Mesenchymal stem cell (in vitro differentiated cells and primary cell): ENCODE measurements around the gene GREB1L.

ENCODE experiments used
- DNase-seq: peaks from one replicate; pipeline ENCODE4 v3.0.0-alpha.2; 2013
- H2AFZ ChIP-seq: one replicate; pipeline ENCODE4 v1.6.1; 2013; ENCODE audit warnings: low read depth, mild to moderate bottlenecking, control low read depth, inconsistent platforms, low read length, moderate library complexity
- H2AK5ac ChIP-seq: 2 replicates; pipeline ENCODE4 v1.6.1; 2013; ENCODE audit warnings: low read length, moderate library complexity, mild to moderate bottlenecking, inconsistent platforms; ENCODE audit not compliant: severe bottlenecking
- H2BK120ac ChIP-seq: one replicate; pipeline ENCODE4 v1.6.1; 2013; ENCODE audit warnings: low read depth, mild to moderate bottlenecking, inconsistent platforms, low read length, moderate library complexity
- H2BK12ac ChIP-seq, 2 experiments: one replicate each; pipeline ENCODE4 v1.6.1; 2013; ENCODE audit warnings: inconsistent platforms in 2 of 2, low read length in 2 of 2, mild to moderate bottlenecking in 2 of 2, moderate library complexity in 2 of 2, control low read depth in 1 of 2
- H2BK15ac ChIP-seq: one replicate; pipeline ENCODE4 v1.6.1; 2013; ENCODE audit warnings: mild to moderate bottlenecking, low read depth, inconsistent platforms; ENCODE audit not compliant: poor library complexity, severe bottlenecking
- H2BK5ac ChIP-seq: 2 replicates; pipeline ENCODE4 v1.6.1; 2013; ENCODE audit warnings: low read depth, mild to moderate bottlenecking, low read length, control low read depth, inconsistent platforms; ENCODE audit not compliant: poor library complexity, severe bottlenecking
- H3K14ac ChIP-seq, 2 experiments: one replicate each; pipeline ENCODE4 v1.6.1; 2013; ENCODE audit warnings: inconsistent platforms in 2 of 2, low read length in 2 of 2, control low read depth in 1 of 2, mild to moderate bottlenecking in 1 of 2, moderate library complexity in 1 of 2
- H3K18ac ChIP-seq, 2 experiments: one replicate each; pipeline ENCODE4 v1.6.1; 2013; ENCODE audit warnings: inconsistent platforms in 2 of 2, low read length in 2 of 2, control low read depth in 1 of 2, low read depth in 1 of 2, mild to moderate bottlenecking in 1 of 2
- H3K23ac ChIP-seq, 2 experiments: one replicate each; pipeline ENCODE4 v1.6.1; 2013; ENCODE audit warnings: inconsistent platforms in 2 of 2, low read length in 2 of 2, mild to moderate bottlenecking in 2 of 2, moderate library complexity in 2 of 2, control low read depth in 1 of 2
- H3K27ac ChIP-seq: 2 replicates; pipeline ENCODE4 v1.5.1; 2013; ENCODE audit warnings: mild to moderate bottlenecking, moderate library complexity, low read length, control low read depth, inconsistent platforms; ENCODE audit not compliant: poor library complexity, severe bottlenecking
- H3K27me3 ChIP-seq, 2 experiments: 2 replicates each; pipeline versions ENCODE4 v1.6.1 to v1.7.0; 2013; ENCODE audit warnings: low read length in 2 of 2, mild to moderate bottlenecking in 2 of 2, moderate library complexity in 2 of 2, control low read depth in 1 of 2, inconsistent platforms in 1 of 2; ENCODE audit not compliant: control insufficient read depth in 1 of 2, insufficient read depth in 1 of 2
- H3K36me3 ChIP-seq, 2 experiments: 2 replicates each; pipeline versions ENCODE4 v1.6.1 to v1.7.0; 2013; ENCODE audit warnings: low read length in 2 of 2, control low read depth in 1 of 2, inconsistent platforms in 1 of 2, low read depth in 1 of 2, mild to moderate bottlenecking in 1 of 2; ENCODE audit not compliant: insufficient read depth in 2 of 2, control insufficient read depth in 1 of 2
- H3K4ac ChIP-seq, 2 experiments: one replicate each; pipeline ENCODE4 v1.6.1; 2013; ENCODE audit warnings: inconsistent platforms in 2 of 2, low read length in 2 of 2, mild to moderate bottlenecking in 2 of 2, moderate library complexity in 2 of 2, control low read depth in 1 of 2, low read depth in 1 of 2
- H3K4me1 ChIP-seq: 2 replicates; pipeline ENCODE4 v1.6.1; 2013; ENCODE audit warnings: low read depth, low read length, control low read depth; ENCODE audit not compliant: control insufficient read depth, insufficient read depth
- H3K4me2 ChIP-seq: 2 replicates; pipeline ENCODE4 v1.6.1; 2013; ENCODE audit warnings: low read length, mild to moderate bottlenecking, inconsistent platforms; ENCODE audit not compliant: poor library complexity, severe bottlenecking
- H3K4me3 ChIP-seq, 2 experiments: 2 replicates each; pipeline versions ENCODE4 v1.5.1 to v1.7.0; 2013; ENCODE audit warnings: low read length in 2 of 2, mild to moderate bottlenecking in 2 of 2, control low read depth in 1 of 2, low read depth in 1 of 2; ENCODE audit not compliant: insufficient read depth in 1 of 2
- H3K79me1 ChIP-seq: replicated peaks from 2 replicates; pipeline ENCODE4 v1.6.1; 2013; ENCODE audit warnings: mild to moderate bottlenecking, control low read depth, low read length, inconsistent platforms; ENCODE audit not compliant: poor library complexity, severe bottlenecking
- H3K9ac ChIP-seq: 2 replicates; pipeline ENCODE4 v1.7.0; 2013; ENCODE audit warnings: mild to moderate bottlenecking, low read length, moderate library complexity
- H3K9me3 ChIP-seq: 2 replicates; pipeline ENCODE4 v1.7.0; 2013; ENCODE audit warnings: mild to moderate bottlenecking, low read length; ENCODE audit not compliant: control insufficient read depth
- H4K8ac ChIP-seq: one replicate; pipeline ENCODE4 v1.6.1; 2013; ENCODE audit warnings: inconsistent platforms, mild to moderate bottlenecking, low read length, moderate library complexity
- H4K91ac ChIP-seq: one replicate; pipeline ENCODE4 v1.6.1; 2013; ENCODE audit warnings: mild to moderate bottlenecking, low read length, inconsistent platforms
- WGBS: methylation state at CpG from one replicate; pipeline ENCODE4 v1.1.7; 2013; ENCODE audit warnings: mixed read lengths; 5-methylcytosine and 5-hydroxymethylcytosine counted together

The GREB1L gene

DNA sequence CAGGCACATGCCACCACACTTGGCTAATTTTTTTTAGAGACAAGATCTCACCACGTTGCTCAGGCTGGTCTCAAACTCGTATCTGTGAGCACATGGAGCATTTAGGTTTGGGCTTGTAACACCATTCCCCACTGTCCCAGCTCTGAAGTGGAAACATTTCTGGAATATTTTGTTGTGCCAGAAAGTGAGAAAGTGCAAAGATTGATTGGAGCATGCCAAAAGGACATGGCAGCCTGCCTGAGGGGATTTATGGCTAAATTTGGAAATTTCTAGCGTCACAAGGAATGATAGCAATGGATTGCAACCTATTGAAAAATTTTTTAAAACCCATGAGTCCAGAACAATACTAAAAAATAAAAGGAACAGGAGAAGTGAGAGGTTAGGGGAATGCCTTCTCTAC is 221.7 kb downstream of the GREB1L start:
- Histone ChIP-seq H2BK120ac (no peak overlapping the region), H3K14ac (no peak overlapping the region), H3K18ac (no peak overlapping the region), H2BK12ac (no peak overlapping the region), H2AK5ac (no peak overlapping the region), H4K91ac (no peak overlapping the region), H4K8ac (no peak overlapping the region), H3K4ac (no peak overlapping the region), H3K9ac (no peak overlapping the region), H3K4me2 (no peak overlapping the region), H3K4me3 (no peak overlapping the region), H3K27ac (no peak overlapping the region), H3K23ac (no peak overlapping the region), H3K79me1 (no peaks in the 10 kb centered on the region), H3K9me3 (no peaks in the 10 kb centered on the region), H2BK15ac (no peak overlapping the region), H3K27me3 (no peaks in the 10 kb centered on the region), H3K36me3 (no peaks in the 10 kb centered on the region), H3K4me1 (no peaks in the 10 kb centered on the region), H2BK5ac (no peak overlapping the region), H2AFZ (no peak overlapping the region)
- no peak for DNase-seq
- 81% methylated on average over 2 of the region's 3 CpGs for WGBS

DNA sequence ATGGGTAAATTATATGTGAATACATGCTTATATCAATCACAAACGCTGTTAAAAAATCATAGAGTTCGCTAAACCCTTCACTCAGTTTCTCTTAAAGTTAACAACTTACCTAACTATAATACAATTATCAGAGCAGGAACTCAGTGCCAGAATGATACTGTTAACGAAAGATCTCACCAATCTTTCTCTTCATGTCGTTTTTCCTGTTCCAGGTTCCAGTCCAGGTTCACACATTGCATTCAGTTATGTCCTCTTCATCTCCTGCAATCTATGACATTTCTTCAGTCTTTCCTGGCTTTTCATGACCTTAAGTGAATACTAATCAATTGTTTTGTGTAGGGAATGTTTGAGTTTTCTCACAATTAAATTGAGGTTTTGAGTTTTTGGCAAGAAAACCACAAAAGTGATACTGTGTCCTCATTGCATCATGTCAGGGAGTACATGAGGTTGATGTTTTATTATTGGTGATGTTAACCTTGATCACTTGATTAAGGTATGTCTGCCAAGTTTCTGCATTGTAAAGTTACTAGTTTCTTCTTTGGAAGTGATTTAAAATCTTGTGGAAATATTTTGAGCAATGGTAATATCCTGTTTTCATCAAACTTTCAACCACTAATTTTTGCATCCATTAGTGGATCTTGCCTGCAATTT is 226.6 kb downstream of the GREB1L start:
- Histone ChIP-seq H2AFZ (no peak overlapping the region), H3K79me1 (no peaks in the 10 kb centered on the region), H3K27ac (no peak overlapping the region), H3K4me2 (no peak overlapping the region), H2BK120ac (no peak overlapping the region), H3K9ac (no peak overlapping the region), H3K4me3 (no peak overlapping the region), H3K9me3 (no peaks in the 10 kb centered on the region), H3K4ac (no peak overlapping the region), H2BK15ac (no peak overlapping the region), H3K18ac (no peak overlapping the region), H2AK5ac (no peak overlapping the region), H4K8ac (no peak overlapping the region), H3K27me3 (no peaks in the 10 kb centered on the region), H2BK12ac (no peak overlapping the region), H2BK5ac (no peak overlapping the region), H4K91ac (no peak overlapping the region), H3K36me3 (no peaks in the 10 kb centered on the region), H3K4me1 (no peaks in the 10 kb centered on the region), H3K14ac (no peak overlapping the region), H3K23ac (no peak overlapping the region)
- 93% methylated on average over 4 of the region's 4 CpGs for WGBS
- no peak for DNase-seq

DNA sequence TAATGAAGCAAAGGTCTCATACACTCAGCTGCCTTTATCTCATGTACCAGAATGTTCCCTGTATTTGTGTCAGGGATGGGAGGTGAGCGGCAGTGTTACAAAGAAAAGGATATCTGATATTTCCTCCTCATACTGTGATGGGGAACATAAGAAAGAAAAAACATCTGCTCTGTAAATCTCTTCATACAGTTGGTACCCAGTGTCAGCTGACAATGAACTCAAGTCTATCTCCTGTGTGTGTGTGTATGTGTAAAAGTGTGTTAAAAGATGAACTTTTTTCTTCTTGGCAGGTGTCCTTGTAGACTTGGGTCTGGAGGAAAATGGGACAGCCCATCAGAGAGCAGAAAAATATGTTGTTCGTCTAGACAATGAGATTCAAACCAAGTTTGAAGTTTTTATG is 230.7 kb downstream of the GREB1L start:
- Histone ChIP-seq H3K36me3 (no peaks in the 10 kb centered on the region), H2BK15ac (no peak overlapping the region), H3K23ac (no peak overlapping the region), H3K4me2 (no peak overlapping the region), H2AK5ac (no peak overlapping the region), H3K27me3 (no peaks in the 10 kb centered on the region), H3K79me1 (no peaks in the 10 kb centered on the region), H3K4me1 (no peaks in the 10 kb centered on the region), H4K8ac (no peak overlapping the region), H2BK120ac (no peak overlapping the region), H2AFZ (no peak overlapping the region), H3K9me3 (no peaks in the 10 kb centered on the region), H3K4ac (no peak overlapping the region), H4K91ac (no peak overlapping the region), H2BK5ac (no peak overlapping the region), H2BK12ac (no peak overlapping the region), H3K18ac (no peak overlapping the region), H3K27ac (no peak overlapping the region), H3K9ac (no peak overlapping the region), H3K14ac (no peak overlapping the region), H3K4me3 (no peak overlapping the region)
- DNase-seq = no peak
- WGBS = 100% methylated on average over 1 of the region's 2 CpGs

DNA sequence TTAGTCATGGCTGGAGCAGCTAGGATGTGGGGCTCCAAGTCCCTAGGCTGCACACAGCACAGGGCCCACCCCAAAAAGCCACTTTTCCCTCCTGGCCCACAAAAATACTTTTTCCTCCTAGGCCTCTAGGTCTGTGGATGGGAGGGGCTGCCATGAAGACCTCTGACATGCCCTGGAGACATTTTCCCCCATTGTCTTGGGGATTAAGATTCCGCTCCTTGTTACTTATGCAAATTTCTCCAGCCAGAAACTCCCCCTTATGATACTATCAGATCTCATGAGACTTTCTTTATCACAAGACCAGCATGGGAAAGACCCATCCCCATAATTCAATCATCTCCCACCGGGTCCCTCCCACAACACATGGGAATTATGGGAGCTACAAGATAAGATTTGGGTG is 232.6 kb downstream of the GREB1L start:
- Histone ChIP-seq H3K4me2 (no peak overlapping the region), H3K9me3 (no peaks in the 10 kb centered on the region), H3K18ac (no peak overlapping the region), H3K14ac (no peak overlapping the region), H2BK15ac (no peak overlapping the region), H4K91ac (no peak overlapping the region), H3K23ac (no peak overlapping the region), H3K79me1 (no peaks in the 10 kb centered on the region), H3K4ac (no peak overlapping the region), H2AK5ac (no peak overlapping the region), H3K4me3 (no peak overlapping the region), H2AFZ (no peak overlapping the region), H3K36me3 (no peaks in the 10 kb centered on the region), H3K4me1 (no peaks in the 10 kb centered on the region), H3K27me3 (no peaks in the 10 kb centered on the region), H3K27ac (no peak overlapping the region), H4K8ac (no peak overlapping the region), H2BK120ac (no peak overlapping the region), H2BK5ac (no peak overlapping the region), H3K9ac (no peak overlapping the region), H2BK12ac (no peak overlapping the region)
- no peak for DNase-seq
- 92% methylated on average over 1 of the region's 2 CpGs for WGBS
